DMS79 (cell line): Measurements from ENCODE around the gene CUX1.
"Not testable (repeated sequence)": the region's sequence is repeated elsewhere in the genome, so short reads cannot be mapped to it uniquely, and the experiment has no call there.

ENCODE experiments used
- DNase-seq: peaks from one replicate; lab custom pipeline; 2025; lab: John Stamatoyannopoulos, UW

CUX1 gene

DNA sequence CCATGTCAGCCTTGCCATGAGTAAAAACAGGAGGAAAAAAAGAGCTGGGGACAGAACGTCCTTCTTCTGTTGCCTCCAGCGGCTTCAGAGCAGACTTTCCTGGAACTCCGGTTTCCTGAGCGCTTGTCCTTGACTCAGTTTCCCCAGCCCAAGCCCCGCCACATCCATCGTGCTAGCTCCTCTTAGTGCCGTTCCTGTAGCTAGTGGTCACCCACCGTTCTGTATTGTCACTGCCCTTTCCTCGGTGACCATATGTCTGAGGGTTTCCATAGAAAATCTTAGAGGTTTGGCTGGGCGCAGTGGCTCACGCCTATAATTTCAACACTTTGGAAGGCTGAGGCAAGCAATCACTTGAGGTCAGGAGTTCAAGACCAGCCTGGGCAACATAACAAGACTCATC is 100.1 kb downstream of the CUX1 start:
- no peak for DNase-seq

- no peak for DNase-seq
Measured at GRCh38 chr7:101918426-101918825, 101.0 kb downstream of the CUX1 start.

DNA sequence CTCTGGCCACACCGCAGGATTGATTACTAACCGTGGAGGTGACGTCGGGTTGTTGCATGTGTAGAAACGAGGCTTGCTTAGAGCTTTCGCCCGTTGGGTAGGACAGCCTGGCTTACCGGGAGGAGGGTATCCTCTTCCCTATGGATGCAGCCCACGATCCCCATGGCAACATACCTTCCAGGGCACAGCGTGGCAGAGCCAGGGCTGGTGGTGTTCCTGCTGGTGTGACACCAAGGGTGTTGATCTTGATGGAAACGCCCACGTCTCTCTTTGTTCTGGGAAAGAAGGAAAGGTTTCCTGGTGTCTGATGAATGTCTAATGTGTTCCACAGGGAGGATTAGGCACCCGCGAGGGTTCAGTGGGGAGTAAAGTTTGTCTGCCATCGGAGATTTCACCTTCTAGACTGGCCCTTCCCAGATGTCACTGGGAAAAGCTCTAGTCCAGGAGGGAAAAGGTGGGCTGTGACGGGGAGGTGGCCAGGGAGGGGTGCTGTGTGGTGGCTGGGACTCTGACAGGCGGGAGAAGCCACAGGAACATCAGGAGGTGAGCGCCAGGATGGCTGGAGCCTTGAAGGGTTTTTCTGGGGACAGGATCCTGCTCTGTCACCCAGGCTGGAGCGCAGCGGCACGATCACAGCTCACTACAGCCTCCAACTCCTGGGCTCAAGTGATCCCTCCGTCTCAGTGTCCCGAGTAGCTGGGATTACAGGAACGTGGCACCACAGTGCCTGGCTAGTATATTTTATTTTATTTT is 102.1 kb downstream of the CUX1 start:
- no peak for DNase-seq

- no peak for DNase-seq
Measured at GRCh38 chr7:101921061-101921460, 103.6 kb downstream of the CUX1 start.

- DNase-seq, result not testable (repeated sequence)
Measured at GRCh38 chr7:101921546-101922489, 104.4 kb downstream of the CUX1 start.

GRCh38 chr7:101922631-101923601 is 105.5 kb downstream of the CUX1 start:
- DNase-seq, result no peak

DNA sequence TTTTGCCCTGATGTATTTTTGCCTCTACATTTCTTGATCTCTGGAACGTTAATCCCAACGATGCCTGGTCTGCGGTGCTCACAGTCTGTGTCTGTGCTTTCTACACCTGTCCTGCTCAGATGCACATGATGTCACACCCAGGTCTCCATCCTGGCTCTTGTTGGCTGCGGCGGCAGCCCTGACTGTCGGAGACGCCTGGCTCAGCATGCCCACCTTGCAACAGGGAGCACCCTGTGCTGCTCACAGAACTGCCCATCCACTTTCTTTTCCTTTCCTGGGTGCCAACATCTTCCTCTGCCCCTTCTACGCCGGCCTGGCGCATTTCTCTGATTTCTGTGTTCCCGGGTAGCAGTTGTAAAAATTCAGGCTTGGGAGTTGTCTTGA is 106.2 kb downstream of the CUX1 start:
- no peak for DNase-seq

DNA sequence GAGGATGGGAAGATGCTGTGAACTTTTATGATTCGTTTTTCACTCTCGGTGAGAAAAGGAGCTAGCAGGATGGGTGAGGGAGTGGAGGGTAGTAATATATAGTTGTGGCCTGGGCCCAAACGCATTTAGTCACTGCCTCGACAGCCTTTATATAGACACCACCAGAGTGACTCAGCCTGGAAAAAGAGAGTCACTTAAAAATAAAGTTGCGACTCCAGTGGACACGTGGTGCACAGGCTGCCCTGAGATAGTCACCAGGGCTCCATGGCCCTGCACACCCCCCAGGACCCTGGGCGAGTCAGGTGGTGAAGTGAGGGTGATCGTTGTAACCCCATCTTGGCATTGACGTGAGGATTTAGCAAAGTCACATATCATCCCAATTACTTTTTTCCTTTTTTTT is 106.7 kb downstream of the CUX1 start:
- no peak for DNase-seq

DNA sequence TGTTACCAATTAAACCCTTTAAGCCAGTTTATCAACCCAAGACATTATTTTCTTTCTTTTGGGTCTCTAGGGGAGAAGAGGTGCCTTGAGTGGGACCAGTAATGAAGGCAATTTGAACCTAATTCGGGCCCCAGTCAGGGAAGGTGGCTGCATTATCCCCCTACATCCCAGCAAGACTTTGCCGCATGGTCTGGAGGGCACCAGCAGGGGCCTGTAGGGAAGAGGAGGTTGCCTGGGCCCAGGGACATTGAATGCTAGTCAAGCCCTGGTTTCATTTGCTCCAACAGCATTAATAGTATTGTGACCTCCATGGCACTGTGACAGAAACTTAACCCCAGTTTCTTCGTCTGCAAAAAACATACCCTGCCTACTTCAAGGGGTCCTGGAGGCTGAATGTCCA is 108.8 kb downstream of the CUX1 start:
- no peak for DNase-seq

GRCh38 chr7:101927389-101927788 is 110.0 kb downstream of the CUX1 start:
- DNase-seq, result no peak

DNA sequence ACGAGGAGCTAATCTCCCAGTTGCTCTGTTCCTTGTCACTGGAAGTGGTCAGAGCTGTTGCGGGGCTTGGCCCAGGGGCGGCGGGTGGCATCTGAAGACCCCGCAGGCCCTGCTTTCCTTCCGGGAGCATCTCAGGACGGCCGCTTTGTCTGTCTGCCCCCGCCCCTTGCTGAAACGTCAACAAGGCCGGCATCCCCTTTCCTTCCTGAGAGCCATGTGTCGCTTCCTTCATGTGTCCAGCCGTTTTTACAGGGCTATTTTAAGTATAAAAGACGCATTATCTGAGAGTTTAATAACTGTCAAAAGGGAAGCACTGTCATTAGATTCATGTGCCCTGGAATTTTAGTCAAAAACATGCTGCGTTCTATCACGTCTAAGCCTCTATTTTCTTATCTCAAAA is 110.4 kb downstream of the CUX1 start:
- DNase-seq, result no peak

- DNase-seq, result no peak
Measured at GRCh38 chr7:101929256-101929655, 111.8 kb downstream of the CUX1 start.

GRCh38 chr7:101929911-101930310 is 112.5 kb downstream of the CUX1 start:
- not testable (repeated sequence) for DNase-seq

DNA sequence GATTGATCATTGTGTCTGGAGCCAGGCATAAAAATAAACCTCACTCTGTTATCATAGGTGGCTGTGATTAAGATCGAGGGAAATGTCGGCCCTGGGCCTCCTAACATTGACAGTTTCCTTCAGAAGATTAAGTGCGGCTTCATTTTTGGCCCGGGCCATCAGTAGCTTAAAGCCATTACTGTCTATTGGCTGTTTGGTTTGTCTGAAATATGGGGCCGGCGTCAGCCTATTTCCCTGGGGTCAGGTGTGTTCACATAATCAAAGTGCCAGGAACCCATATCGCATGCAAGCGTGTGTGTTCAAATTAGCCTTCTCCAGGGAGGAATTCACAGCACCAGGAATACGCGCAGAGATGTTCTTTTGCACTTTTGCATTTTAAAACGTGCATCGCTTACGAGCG is 114.7 kb downstream of the CUX1 start:
- DNase-seq, result no peak

GRCh38 chr7:101933028-101933427 is 115.6 kb downstream of the CUX1 start:
- no peak for DNase-seq

- DNase-seq, result no peak
Measured at GRCh38 chr7:101933688-101934121, 116.3 kb downstream of the CUX1 start.

DNA sequence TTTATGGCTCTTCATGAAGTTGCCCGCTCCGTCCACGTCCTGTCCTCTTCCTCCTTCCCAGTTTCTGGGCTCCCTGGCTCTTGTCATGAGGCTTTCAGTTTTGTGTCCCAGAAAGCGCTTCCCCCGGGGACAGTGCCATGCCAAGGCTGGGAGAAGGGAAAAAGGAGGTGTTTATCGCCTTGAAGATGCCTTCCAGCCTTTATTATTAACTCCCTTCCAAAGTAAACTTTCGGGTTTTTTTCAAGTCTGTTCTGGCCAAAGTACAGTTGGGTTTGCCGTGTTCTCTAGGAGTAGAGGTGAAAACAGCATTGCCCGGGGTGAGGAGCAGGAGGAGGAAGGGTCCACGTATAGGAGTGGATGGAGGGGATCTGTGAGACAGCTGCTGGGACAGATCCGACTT is 117.2 kb downstream of the CUX1 start:
- no peak for DNase-seq

DNA sequence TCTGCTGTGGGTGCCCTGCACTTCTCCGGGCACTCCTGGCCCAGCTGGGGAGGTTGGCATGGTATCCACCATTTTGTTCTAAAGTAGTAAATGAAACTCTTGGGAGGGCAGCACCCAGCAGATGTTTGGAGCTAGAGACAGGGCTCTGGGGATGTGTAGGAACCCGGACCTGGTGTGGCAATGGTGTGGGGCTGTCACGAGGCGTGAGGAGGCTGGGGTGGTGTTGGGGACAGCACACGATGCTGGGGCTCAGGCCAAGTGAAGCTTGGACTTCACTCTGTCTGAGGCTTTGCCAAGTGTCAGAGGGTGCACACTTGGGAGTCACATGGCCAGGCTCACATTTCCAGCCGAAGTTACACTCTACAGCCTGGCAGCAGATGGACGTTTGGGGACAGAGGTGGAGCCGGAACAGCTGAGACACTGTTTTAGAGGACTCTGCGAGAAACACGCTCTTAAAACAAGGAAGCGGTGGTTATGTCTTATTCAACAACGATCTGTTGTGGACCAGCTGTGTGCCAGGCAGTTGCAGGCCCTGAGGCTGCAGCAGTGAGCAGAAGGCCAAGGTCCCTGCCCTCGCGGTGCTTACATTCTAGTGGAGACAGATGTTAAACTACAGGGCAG is 118.2 kb downstream of the CUX1 start:
- DNase-seq, result no peak

GRCh38 chr7:101936223-101936610 is 118.8 kb downstream of the CUX1 start:
- DNase-seq, result no peak

- no peak for DNase-seq
Measured at GRCh38 chr7:101936611-101937231, 119.3 kb downstream of the CUX1 start.
